22Rv1 (cell line): ENCODE data around the gene BAZ1A.

Experiments
- H3K27ac ChIP-seq: fragments of 450-650 bp; 2 replicates; pipeline ENCODE4 v1.5.1; 2017
- ZFX ChIP-seq: fragments of 450-650 bp; IDR thresholded peaks from 2 replicates; pipeline ENCODE4 v1.6.1; 2017; ENCODE audit warnings: antibody characterized with exemption, borderline replicate concordance
- TF ChIP-seq, protein P1 (sequence below): fragments of 450-650 bp; IDR thresholded peaks from 2 replicates; pipeline ENCODE4 v1.5.1; 2017; ENCODE audit warnings: mild to moderate bottlenecking

BAZ1A gene

DNA sequence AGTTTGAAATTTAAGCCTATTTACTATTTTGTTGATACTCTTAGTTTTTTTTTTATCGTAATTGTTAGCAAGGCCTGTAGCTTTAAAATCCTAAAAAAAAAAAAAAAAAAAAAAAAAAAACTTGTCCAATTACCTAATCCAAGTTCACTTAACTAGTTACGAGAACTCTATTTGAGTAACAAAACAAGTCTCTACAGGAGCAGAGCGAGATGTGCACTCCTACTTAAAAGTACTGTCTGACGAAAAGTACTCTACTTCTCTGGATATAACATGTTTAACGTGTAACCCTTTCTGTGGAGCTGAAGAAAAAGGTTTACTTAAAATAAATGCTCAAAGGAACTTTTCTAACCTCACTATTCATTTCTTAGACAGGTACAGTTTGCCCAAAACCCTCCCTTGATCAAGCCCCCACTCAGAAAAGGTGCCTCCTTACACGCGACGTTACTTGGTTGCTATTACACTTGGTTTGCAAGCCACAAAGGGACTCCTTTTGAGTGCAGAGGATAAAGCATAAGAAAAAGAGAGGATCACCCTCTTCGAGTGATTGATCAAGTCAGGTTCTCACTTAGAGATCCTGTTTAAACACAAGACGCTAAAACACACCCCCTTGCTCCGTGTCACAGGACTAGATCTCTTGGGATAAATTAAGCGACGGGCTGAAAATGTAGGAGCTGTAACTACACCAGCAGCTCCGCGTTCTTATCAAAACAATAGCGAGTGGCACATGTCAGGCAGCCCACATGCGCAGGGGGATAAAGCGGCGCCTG lies 2.2 kb downstream of the BAZ1A start:
- peak overlapping the region; percentile 95 for H3K27ac ChIP-seq
- TF ChIP-seq, protein P1, sequence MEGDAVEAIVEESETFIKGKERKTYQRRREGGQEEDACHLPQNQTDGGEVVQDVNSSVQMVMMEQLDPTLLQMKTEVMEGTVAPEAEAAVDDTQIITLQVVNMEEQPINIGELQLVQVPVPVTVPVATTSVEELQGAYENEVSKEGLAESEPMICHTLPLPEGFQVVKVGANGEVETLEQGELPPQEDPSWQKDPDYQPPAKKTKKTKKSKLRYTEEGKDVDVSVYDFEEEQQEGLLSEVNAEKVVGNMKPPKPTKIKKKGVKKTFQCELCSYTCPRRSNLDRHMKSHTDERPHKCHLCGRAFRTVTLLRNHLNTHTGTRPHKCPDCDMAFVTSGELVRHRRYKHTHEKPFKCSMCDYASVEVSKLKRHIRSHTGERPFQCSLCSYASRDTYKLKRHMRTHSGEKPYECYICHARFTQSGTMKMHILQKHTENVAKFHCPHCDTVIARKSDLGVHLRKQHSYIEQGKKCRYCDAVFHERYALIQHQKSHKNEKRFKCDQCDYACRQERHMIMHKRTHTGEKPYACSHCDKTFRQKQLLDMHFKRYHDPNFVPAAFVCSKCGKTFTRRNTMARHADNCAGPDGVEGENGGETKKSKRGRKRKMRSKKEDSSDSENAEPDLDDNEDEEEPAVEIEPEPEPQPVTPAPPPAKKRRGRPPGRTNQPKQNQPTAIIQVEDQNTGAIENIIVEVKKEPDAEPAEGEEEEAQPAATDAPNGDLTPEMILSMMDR: no peak
- TF ChIP-seq ZFX: no peak

DNA sequence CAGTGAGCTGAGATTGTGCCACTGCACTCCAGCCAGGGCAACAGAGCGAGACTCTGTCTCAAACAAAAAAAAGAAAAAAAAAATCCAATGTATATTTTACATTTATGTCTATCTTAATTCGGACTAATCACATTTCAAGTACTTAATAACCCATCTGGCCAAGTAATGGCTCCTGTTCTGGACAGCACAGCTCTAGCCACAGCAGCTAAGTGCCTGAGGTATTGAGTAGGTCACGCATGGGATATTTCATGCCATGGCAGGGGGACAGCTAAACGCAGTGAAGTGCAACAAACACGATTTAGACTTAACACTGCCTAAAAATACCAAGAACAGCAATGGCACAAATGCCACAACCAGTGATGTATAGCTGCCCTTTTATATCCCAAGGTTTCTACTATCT lies 8.0 kb downstream of the BAZ1A start:
- TF ChIP-seq, protein P1: no peak
- TF ChIP-seq ZFX: no peak
- H3K27ac ChIP-seq: 0 out of 2 replicates have a peak overlapping the region, but pooled peaks have one; percentile 6

DNA sequence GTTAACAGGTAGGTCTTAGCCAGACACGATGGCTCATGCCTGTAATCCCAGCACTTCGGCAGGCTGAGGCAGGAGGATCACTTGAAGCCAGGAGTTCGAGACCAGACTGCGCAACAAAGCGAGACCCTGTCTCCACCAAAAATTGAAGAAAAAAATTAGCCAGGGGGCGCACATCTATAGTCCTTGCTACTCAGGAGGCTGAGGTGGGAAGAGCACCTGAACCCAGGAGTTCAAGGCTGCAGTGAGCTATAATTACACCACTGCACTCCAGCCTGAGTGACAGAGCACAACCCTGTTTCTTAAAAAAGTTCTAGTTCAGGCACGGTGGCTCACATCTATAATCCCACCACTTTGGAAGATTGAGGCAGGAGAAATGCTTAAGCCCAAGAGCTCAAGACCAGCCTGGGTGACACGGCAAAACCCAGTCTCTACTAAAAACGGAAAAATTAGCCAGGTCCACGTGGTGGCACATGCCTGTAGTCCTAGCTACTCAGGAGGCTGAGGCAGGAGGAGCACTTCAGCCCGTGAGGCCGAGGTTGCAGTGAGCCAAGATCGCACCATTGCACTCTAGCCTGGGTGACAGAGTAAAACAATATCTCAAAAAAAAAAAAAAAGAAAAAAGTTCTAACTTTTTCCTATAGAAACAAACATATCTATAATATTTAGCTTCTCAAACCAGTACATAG lies 9.1 kb downstream of the BAZ1A start:
- H3K27ac ChIP-seq: no peak overlapping the region
- TF ChIP-seq, protein P1: no peak
- TF ChIP-seq ZFX: no peak

DNA sequence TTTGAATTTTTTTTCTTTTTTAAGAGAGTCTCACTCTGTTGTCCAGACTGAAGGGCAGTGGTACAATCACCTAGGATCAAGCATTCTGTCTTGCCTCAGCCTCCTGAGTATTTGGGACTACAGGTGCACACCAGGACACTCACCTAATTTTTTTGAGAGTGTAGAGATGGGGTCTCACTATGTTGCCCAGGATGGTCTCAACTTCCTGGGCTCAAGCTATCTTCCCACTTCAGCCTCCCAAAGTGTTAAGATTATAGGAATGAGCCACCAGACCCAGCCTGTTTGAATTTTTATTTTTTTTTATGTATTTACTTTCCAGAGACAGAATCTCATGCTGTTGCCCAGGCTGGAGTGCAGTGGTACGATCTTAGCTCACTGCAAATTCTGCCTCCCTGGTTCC lies 11.3 kb downstream of the BAZ1A start:
- TF ChIP-seq, protein P1: no peak
- TF ChIP-seq ZFX: no peak
- H3K27ac ChIP-seq: no peak overlapping the region

DNA sequence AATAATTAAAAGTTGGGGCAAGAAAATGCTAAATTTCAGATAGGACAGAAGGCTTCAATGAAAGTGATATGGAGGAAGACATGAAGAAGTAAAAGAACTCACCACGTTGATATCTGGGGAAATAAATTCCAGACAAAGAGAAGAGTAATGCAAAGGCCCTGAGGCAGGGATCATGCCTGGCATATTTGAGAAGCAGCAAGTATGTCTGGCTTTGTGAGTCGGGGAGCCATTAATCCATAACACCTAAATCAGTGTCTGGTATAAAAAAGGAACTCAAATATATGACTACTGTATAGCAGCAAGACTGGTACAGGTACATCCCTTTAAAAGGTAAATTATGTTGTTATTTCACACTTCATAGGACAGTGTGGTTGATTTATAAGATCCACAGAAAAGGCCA lies 16.4 kb downstream of the BAZ1A start:
- TF ChIP-seq, protein P1: no peak
- no peak for TF ChIP-seq ZFX
- no peak overlapping the region for H3K27ac ChIP-seq

DNA sequence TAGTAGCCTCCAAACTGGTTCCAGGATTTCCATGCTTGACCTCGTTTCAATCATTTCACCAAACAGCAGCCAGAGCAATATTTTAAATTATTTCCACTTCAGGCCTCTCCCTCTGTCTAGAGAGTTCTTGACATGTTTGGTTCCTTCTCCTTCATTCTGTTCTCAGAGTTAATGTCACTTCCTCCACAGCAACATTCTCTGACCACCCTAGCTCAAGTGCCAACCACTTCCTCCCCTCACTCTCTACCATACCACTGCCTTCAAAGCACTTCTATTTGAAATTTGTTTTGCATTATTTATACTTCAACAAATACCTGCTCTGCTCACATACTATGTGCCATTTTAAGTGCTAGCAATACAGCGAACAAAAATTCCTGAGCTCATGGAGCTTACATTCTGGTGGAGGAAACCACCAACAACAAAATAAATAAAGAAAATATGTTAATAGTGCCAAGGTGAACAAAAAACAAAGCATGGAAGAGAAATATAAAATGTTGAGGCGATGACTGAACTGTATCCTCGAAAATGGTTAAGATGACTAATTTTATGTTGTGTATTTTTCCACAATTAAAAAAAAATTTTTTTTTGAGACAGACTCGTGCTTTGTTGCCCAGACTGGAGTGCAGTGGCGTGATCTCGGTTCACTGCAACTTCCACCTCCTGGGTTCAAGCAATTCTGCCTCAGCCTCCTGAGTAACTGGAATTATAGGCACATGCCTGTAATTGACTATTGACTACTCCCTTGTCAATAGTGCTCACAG lies 17.3 kb downstream of the BAZ1A start:
- no peak overlapping the region for H3K27ac ChIP-seq
- TF ChIP-seq ZFX: no peak
- TF ChIP-seq, protein P1: no peak
